Glomerular visceral epithelial cell (primary cell): ENCODE measurements around the gene TMEM126B.

Experiments
- DNase-seq: peaks from one replicate; pipeline ENCODE4 v3.0.0-alpha.2; 2016; ENCODE audit errors: extremely low spot score

The TMEM126B gene

GRCh38 chr11:85682330-85683305 lies 54.2 kb downstream of the TMEM126B start:
- DNase-seq = peak; percentile 25

- DNase-seq = peak; percentile 7
These were observed 56.9 kb downstream of the TMEM126B start for GRCh38 chr11:85685125-85685819.

- DNase-seq = peak; percentile 96
These were observed 57.5 kb downstream of the TMEM126B start, which contains the start of gene CCDC89 for GRCh38 chr11:85685820-85686459. CCDC89 (minus strand) TSS chr11:85686195; CDS start chr11:85686130, 65 bp downstream.
